AG04450 (cell line): ENCODE measurements around the gene UVRAG. TPM values are rescaled to one million over a fixed set of nuclear protein-coding genes. Genes with fewer than 3 reads are reported as not detected.
A peak's percentile ranks its signal among the peaks of the same experiment; 100 is the strongest.

Experiments
- CTCF ChIA-PET: fragments of 300-600, 350-600 bp; formaldehyde crosslinking; extraction: SDS; loops from one replicate; lab custom pipeline; 2022; ENCODE audit warnings: antibody characterized with exemption, inconsistent platforms; lab: Charles Lee
- POLR2A ChIA-PET: fragments of 350-600 bp; formaldehyde crosslinking; extraction: SDS; loops from one replicate; lab custom pipeline; 2021; ENCODE audit warnings: antibody characterized with exemption, inconsistent platforms; lab: Yijun Ruan, JAX
- DNase-seq: peaks from one replicate; pipeline ENCODE4 v3.0.0-alpha.2; 2011; ENCODE audit warnings: low read depth, low spot score
- H3K27ac ChIP-seq: one replicate; pipeline ENCODE4 v1.5.1; 2012; ENCODE audit warnings: low read depth, low read length, control low read depth
- H3K27me3 ChIP-seq: one replicate; pipeline ENCODE4 v1.6.0; 2012; ENCODE audit warnings: low read length; ENCODE audit not compliant: control insufficient read depth, insufficient read depth
- H3K4me3 ChIP-seq: 2 replicates; pipeline ENCODE4 v1.5.1; 2011; ENCODE audit warnings: mild to moderate bottlenecking, low read depth, low read length, control low read depth
- H3K9me3 ChIP-seq: 2 replicates; pipeline ENCODE4 v1.5.1; 2012; ENCODE audit warnings: low read length; ENCODE audit not compliant: control insufficient read depth, insufficient read depth
- CTCF ChIP-seq: IDR thresholded peaks from 2 replicates; pipeline ENCODE4 v1.5.1; 2011; ENCODE audit warnings: low read depth, low read length, control low read depth, inconsistent platforms
- polyA plus RNA-seq: library from polyadenylated mRNA; depleted of rRNA; stranded (reverse); fragments of >200 nt; gene quantifications from 2 replicates; pipeline ENCODE4 v1.2.3, GENCODE V29; 2011

UVRAG gene
- polyA plus RNA-seq, 1 experiment, result 11.6 TPM

GRCh38 chr11:76025817-76026216 is 210.8 kb downstream of the UVRAG start:
- Histone ChIP-seq H3K27me3 (no peaks in the 10 kb centered on the region), H3K4me3 (no peak overlapping the region), H3K9me3 (no peaks in the 10 kb centered on the region), H3K27ac (no peak overlapping the region)
- ChIA-PET POLR2A (no interaction called here), CTCF (no interaction called here)
- no peak for DNase-seq
- TF ChIP-seq CTCF, result no peak

DNA sequence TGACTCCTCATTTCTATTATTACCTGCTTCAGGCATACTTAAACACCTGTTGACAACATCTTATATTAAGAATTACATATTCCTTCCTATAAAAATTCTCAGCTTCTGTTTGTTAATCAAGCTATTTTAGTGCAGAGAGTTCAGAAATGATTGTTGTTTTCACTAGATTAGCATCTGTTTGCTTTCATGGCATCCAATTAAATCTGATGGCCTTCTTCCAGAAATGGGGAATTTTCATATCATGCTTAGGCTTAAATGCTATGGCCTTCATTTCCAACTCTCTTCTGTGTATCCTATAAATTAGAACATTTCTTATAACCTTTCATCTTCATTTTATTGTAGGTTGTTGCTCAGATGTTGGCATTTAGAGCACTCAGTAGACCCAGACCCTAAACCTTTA is 211.3 kb downstream of the UVRAG start:
- no peaks in the 10 kb centered on the region for H3K27me3 ChIP-seq
- DNase-seq, result no peak
- POLR2A ChIA-PET, result no interaction called here
- CTCF ChIA-PET, result interaction anchor here (0.5 kb wide), 1 partner anchor 573 kb away, joined by 3 read pairs; no protein-coding TSS in a partner anchor
- H3K4me3 ChIP-seq, result no peak overlapping the region
- no peaks in the 10 kb centered on the region for H3K9me3 ChIP-seq
- no peak overlapping the region for H3K27ac ChIP-seq
- TF ChIP-seq CTCF, result no peak

DNA sequence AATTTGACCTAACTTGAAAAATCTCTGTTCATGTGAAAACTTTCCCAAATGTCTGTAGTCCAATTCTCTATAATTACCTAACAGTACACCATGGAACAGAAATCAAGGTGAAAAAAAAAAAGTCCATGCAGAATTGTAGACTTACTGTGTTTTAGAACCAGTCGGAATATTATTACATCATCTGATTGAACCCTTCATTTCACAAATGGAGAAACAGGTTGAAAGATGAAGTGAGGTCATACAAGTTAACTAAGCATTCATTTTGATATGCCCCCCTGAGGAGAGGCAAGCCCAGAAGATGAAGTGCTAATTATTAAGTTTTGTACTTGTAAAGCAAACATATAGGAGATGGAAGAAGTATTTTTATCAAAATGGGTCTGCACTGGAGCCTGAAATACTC is 211.9 kb downstream of the UVRAG start:
- TF ChIP-seq CTCF, result no peak
- DNase-seq, result no peak
- ChIA-PET POLR2A (no interaction called here), CTCF (interaction anchor here (0.5 kb wide), 1 partner anchor 572 kb away, joined by 3 read pairs; no protein-coding TSS in a partner anchor)
- Histone ChIP-seq H3K4me3 (no peak overlapping the region), H3K27ac (no peak overlapping the region), H3K9me3 (no peaks in the 10 kb centered on the region), H3K27me3 (no peaks in the 10 kb centered on the region)

DNA sequence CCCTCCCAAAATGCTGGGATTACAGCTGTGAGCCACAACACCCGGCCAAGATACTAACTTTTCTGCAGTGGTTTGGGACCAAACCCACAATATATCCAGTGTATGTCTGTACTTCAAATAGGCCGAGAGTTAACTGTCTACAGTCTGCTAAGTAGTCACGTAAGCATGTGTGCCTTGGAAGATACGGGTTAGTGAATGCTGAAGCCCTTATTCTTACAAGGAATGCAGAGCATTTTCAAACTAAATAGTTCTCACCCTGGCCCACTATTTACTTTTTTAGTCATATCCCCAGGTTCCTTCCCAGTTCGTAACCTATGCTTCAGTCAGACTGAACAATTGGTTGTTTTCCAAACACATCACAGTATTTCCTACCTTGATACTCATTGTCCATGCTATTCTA is 215.3 kb downstream of the UVRAG start:
- CTCF ChIA-PET, result no interaction called here
- no peak overlapping the region for H3K27ac ChIP-seq
- no peak overlapping the region for H3K4me3 ChIP-seq
- POLR2A ChIA-PET, result no interaction called here
- DNase-seq, result peak; percentile 30
- TF ChIP-seq CTCF, result no peak
- H3K27me3 ChIP-seq, result no peaks in the 10 kb centered on the region
- no peaks in the 10 kb centered on the region for H3K9me3 ChIP-seq

GRCh38 chr11:76030968-76031590 is 216.1 kb downstream of the UVRAG start:
- ChIA-PET POLR2A (no interaction called here), CTCF (no interaction called here)
- H3K27me3 ChIP-seq, result no peaks in the 10 kb centered on the region
- no peak overlapping the region for H3K4me3 ChIP-seq
- no peak overlapping the region for H3K27ac ChIP-seq
- no peak for DNase-seq
- no peak for TF ChIP-seq CTCF
- no peaks in the 10 kb centered on the region for H3K9me3 ChIP-seq
